OCI-LY7 (cell line): ENCODE data around the gene MKRN3.

Experiments
- CTCF ChIP-seq: fragments of 200-600 bp; sonication (generic); conservative IDR thresholded peaks from 2 replicates; pipeline ENCODE4 v1.5.1; 2014; ENCODE audit warnings: mild to moderate bottlenecking, antibody characterized with exemption, low read length, moderate library complexity, mixed read lengths
- EZH2phosphoT487 ChIP-seq: fragments of 200-600 bp; sonication (generic); IDR thresholded peaks from 2 replicates; pipeline ENCODE4 v1.6.1; 2018; ENCODE audit warnings: low read depth, borderline replicate concordance, mild to moderate bottlenecking, mixed run types, antibody characterized with exemption, low read length, moderate library complexity, mixed read lengths

- TF ChIP-seq CTCF (no peak), EZH2phosphoT487 (no peak)
These were observed 566 bp upstream of the MKRN3 start for GRCh38 chr15:23564821-23565394.
